HepG2 (cell line): ENCODE data around the gene REEP6. TPM values are rescaled to one million over a fixed set of nuclear protein-coding genes. Genes with fewer than 3 reads are reported as not detected.
A peak's percentile ranks its signal among the peaks of the same experiment; 100 is the strongest.

Experiments used
- ATRX ChIP-seq: sonication (generic); formaldehyde crosslinking; IDR thresholded peaks from 2 replicates; pipeline ENCODE4 v1.4.0; 2020; ENCODE audit warnings: missing genetic modification reagents, borderline replicate concordance
- BCL6 ChIP-seq: IDR thresholded peaks from 2 replicates; pipeline ENCODE4 v1.6.1; 2016; ENCODE audit warnings: missing genetic modification reagents, missing compliant biosample characterization
- CBX1 ChIP-seq: IDR thresholded peaks from one replicate; pipeline ENCODE4 v1.6.1; 2016; ENCODE audit warnings: antibody characterized with exemption, low read depth
- CC2D1A ChIP-seq: sonication (generic); formaldehyde crosslinking; IDR thresholded peaks from 2 replicates; pipeline ENCODE4 v1.8.1; 2023; ENCODE audit warnings: mild to moderate bottlenecking, missing genetic modification reagents
- ETS1 ChIP-seq: sonication (generic); formaldehyde crosslinking; IDR thresholded peaks from 2 replicates; pipeline ENCODE4 v1.4.0; 2020; ENCODE audit warnings: missing genetic modification reagents
- HHEX ChIP-seq: IDR thresholded peaks from 2 replicates; pipeline ENCODE4 v1.6.1; 2016; ENCODE audit warnings: control low read depth
- HIVEP1 ChIP-seq: sonication (generic); formaldehyde crosslinking; IDR thresholded peaks from 2 replicates; pipeline ENCODE4 v1.4.0; 2020; ENCODE audit warnings: mild to moderate bottlenecking, missing genetic modification reagents
- IRF1 ChIP-seq: sonication (generic); formaldehyde crosslinking; IDR thresholded peaks from 2 replicates; pipeline ENCODE4 v1.4.0; 2020; ENCODE audit warnings: low read depth, mild to moderate bottlenecking, missing genetic modification reagents
- JUN ChIP-seq: sonication (generic); formaldehyde crosslinking; IDR thresholded peaks from 2 replicates; pipeline ENCODE4 v1.4.0; 2020; ENCODE audit warnings: mild to moderate bottlenecking, missing genetic modification reagents
- MBD4 ChIP-seq: IDR thresholded peaks from 2 replicates; pipeline ENCODE4 v1.6.1; 2012; ENCODE audit warnings: low read length, inconsistent platforms, borderline replicate concordance
- MLLT10 ChIP-seq: sonication (generic); formaldehyde crosslinking; IDR thresholded peaks from 2 replicates; pipeline ENCODE4 v1.4.0; 2020; ENCODE audit warnings: missing genetic modification reagents
- NFKB2 ChIP-seq: sonication (generic); formaldehyde crosslinking; IDR thresholded peaks from 2 replicates; pipeline ENCODE4 v1.4.0; 2020; ENCODE audit warnings: missing genetic modification reagents, borderline replicate concordance
- NFYB ChIP-seq: sonication (generic); formaldehyde crosslinking; IDR thresholded peaks from 2 replicates; pipeline ENCODE4 v1.4.0; 2020; ENCODE audit warnings: missing genetic modification reagents
- NONO ChIP-seq, 2 experiments: fragments of 450-650 bp in 1 of 2; sonication (generic) in 1 of 2; formaldehyde crosslinking in 1 of 2; IDR thresholded peaks in 1 of 2; conservative IDR thresholded peaks in 1 of 2; 2 replicates each; pipeline versions ENCODE4 v1.6.1 to v1.8.0; 2017 to 2022; ENCODE audit warnings: mild to moderate bottlenecking in 1 of 2, missing genetic modification reagents in 1 of 2, moderate library complexity in 1 of 2
- NR2F2 ChIP-seq: IDR thresholded peaks from 2 replicates; pipeline ENCODE4 v1.6.1; 2012; ENCODE audit warnings: low read depth, inconsistent platforms, borderline replicate concordance
- PHF20 ChIP-seq: sonication (generic); formaldehyde crosslinking; IDR thresholded peaks from 2 replicates; pipeline ENCODE4 v1.5.0; 2020; ENCODE audit warnings: mild to moderate bottlenecking, missing genetic modification reagents
- WIZ ChIP-seq: sonication (generic); formaldehyde crosslinking; IDR thresholded peaks from 2 replicates; pipeline ENCODE4 v1.5.1; 2020; ENCODE audit warnings: mild to moderate bottlenecking, missing genetic modification reagents
- XRCC5 ChIP-seq: fragments of 200-400 bp; formaldehyde crosslinking; optimal IDR thresholded peaks from 2 replicates; pipeline ENCODE3; 2017; ENCODE audit warnings: mild to moderate bottlenecking, low read length
- ZBTB33 ChIP-seq: sonication (generic); formaldehyde crosslinking; IDR thresholded peaks from 2 replicates; pipeline ENCODE4 v1.4.0; 2020; ENCODE audit warnings: missing genetic modification reagents
- ZC3H13 ChIP-seq: sonication (generic); formaldehyde crosslinking; IDR thresholded peaks from 2 replicates; pipeline ENCODE4 v1.8.1; 2023; ENCODE audit warnings: mild to moderate bottlenecking, missing genetic modification reagents, moderate library complexity
- ZEB1 ChIP-seq: IDR thresholded peaks from 2 replicates; pipeline ENCODE4 v1.6.1; 2012; ENCODE audit warnings: mild to moderate bottlenecking, low read depth, inconsistent platforms; ENCODE audit not compliant: insufficient replicate concordance
- ZFP91 ChIP-seq: sonication (generic); formaldehyde crosslinking; IDR thresholded peaks from 2 replicates; pipeline ENCODE4 v1.9.0; 2022; ENCODE audit warnings: missing genetic modification reagents, mild to moderate bottlenecking, borderline replicate concordance
- ZNF234 ChIP-seq: sonication (generic); formaldehyde crosslinking; conservative IDR thresholded peaks from 2 replicates; pipeline ENCODE4 v1.5.1; 2020; ENCODE audit warnings: mild to moderate bottlenecking, missing genetic modification reagents
- ZNF292 ChIP-seq: sonication (generic); formaldehyde crosslinking; IDR thresholded peaks from 2 replicates; pipeline ENCODE4 v1.8.1; 2022; ENCODE audit warnings: mild to moderate bottlenecking, low read depth, missing genetic modification reagents, borderline replicate concordance
- ZNF672 ChIP-seq: sonication (generic); formaldehyde crosslinking; IDR thresholded peaks from 2 replicates; pipeline ENCODE4 v1.8.1; 2022; ENCODE audit warnings: missing genetic modification reagents
- ZNF7 ChIP-seq: IDR thresholded peaks from 2 replicates; pipeline ENCODE4 v1.6.1; 2016; ENCODE audit warnings: missing biosample characterization, missing genetic modification reagents
- ZNF737 ChIP-seq: sonication (generic); formaldehyde crosslinking; IDR thresholded peaks from 2 replicates; pipeline ENCODE4 v1.5.0; 2020; ENCODE audit warnings: missing genetic modification reagents, mild to moderate bottlenecking, borderline replicate concordance
- polyA plus RNA-seq, 8 experiments: library from polyadenylated mRNA; depleted of rRNA in 3 of 8; stranded (reverse) in 7 of 8; unstranded in 1 of 8; fragments of >200 nt; fragmentation: Illumina TruSeq in 4 of 8; extraction: Trizol in 4 of 8; gene quantifications; 2 replicates each; pipeline versions ENCODE4 v1.2.1 to v1.2.3, GENCODE V29; 2011 to 2016; ENCODE audit warnings: low read depth in 4 of 8, missing spikeins in 1 of 8, mixed read lengths in 1 of 8; ENCODE audit not compliant: insufficient read depth in 1 of 8
- total RNA-seq, 5 experiments: library from RNA; depleted of rRNA; stranded (reverse); fragments of >200 nt; fragmentation: Illumina TruSeq; extraction: Trizol; gene quantifications; 2 replicates each; pipeline ENCODE4 v1.2.3, GENCODE V29; 2016; ENCODE audit warnings: low read depth in 1 of 5

REEP6 gene
- total and polyA plus RNA-seq, 2 of the 13 experiments (the other 11 are each of a cell fraction or from before 2014, with no cell fraction given), result 10.0 to 28.8 TPM

- TF ChIP-seq NONO (IDR thresholded peaks at IDR 0.05) (no peak), NONO (CRISPR knock-in tag; conservative IDR thresholded peaks at IDR 0.05) (no peak), CBX1 (peak; percentile 73), NFYB (CRISPR knock-in tag) (no peak), ZFP91 (CRISPR knock-in tag) (peak; percentile 16; the same call in 1 of the 2 replicates), ZNF234 (CRISPR knock-in tag) (no peak), WIZ (no peak), XRCC5 (peak; percentile 21), MLLT10 (no peak), NR2F2 (no peak), CC2D1A (no peak), ZNF292 (no peak), ATRX (CRISPR knock-in tag) (no peak), BCL6 (CRISPR knock-in tag) (no peak), ZBTB33 (CRISPR knock-in tag) (no peak), HHEX (CRISPR knock-in tag) (no peak), ZNF672 (CRISPR knock-in tag) (no peak), NFKB2 (CRISPR knock-in tag) (no peak; the same call in 1 of the 2 replicates), HIVEP1 (no peak), ETS1 (no peak), ZNF7 (no peak), JUN (CRISPR knock-in tag) (no peak), PHF20 (CRISPR knock-in tag) (no peak), ZEB1 (no peak), ZC3H13 (CRISPR knock-in tag) (no peak), ZNF737 (no peak), IRF1 (CRISPR knock-in tag) (no peak), MBD4 (no peak)
Observed at GRCh38 chr19:1513499-1514294, 22.7 kb downstream of the REEP6 start (continued).
